Stimulated activated CD8-positive, alpha-beta memory T cell treated with anti-CD3 and anti-CD28 coated beads, Interleukin-12 subunit alpha, Interleukin-12 subunit beta, amount 100 ng/mL, for 1 hour (primary cell): ENCODE measurements around the gene CCDC8.
"Not testable (repeated sequence)": the region's sequence is repeated elsewhere in the genome, so short reads cannot be mapped to it uniquely, and the experiment has no call there.

ENCODE experiments used
- DNase-seq: peaks from one replicate; pipeline ENCODE4 v3.0.0-alpha.2; 2020; ENCODE audit warnings: low read depth

Gene CCDC8

DNA sequence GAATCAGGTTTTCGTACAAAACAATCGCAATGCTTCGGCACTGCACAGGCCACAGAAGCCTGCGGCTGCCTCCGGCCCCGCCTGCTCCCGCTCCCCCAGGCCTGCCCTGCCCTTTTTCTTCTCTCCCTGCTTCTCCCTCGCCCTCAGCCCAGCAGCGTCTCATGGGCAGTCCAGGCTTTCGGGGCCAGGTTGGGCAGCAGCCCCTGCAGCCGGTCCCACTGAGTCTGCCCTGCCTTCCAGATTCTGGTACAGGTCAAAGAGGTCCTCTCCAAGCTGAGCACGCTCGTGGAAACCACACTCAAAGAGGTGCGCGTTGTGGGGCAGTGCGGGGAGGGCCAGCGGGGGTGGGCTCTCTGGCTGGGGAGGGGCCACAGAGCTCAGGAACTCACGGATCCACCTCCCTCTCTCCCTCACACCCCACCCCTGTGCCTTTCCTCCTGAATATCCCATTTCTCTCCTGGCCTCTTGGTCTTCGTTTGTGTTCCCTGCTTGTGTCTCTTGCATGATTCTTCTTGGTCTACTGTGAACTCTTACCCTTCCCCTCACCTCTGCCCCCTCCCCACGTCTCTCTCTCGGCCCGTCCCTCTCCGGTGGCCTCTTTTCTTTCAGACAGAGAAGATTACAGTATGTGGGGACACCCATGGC is 30.1 kb downstream of the CCDC8 start:
- no peak for DNase-seq

GRCh38 chr19:46381756-46382345 is 31.5 kb downstream of the CCDC8 start:
- DNase-seq: no peak

DNA sequence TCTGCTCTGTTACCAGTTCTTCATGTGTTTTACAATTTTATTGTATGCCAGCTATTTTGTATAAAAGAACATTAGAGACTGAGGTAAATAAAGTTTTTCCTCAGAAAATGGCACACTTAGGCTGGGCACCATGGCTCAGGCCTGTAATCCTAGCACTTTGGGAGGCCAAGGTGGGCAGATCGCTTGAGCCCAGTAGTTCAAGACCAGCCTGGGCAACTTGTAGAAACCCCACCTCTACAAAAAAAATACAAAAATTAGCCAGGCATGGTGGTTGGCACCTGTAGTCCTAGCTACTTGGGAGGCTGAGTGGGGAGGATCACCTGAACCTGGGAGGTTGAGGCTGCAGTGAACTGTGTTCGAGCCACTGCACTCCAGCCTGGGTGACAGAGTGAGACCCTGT is 32.0 kb downstream of the CCDC8 start:
- no peak for DNase-seq

DNA sequence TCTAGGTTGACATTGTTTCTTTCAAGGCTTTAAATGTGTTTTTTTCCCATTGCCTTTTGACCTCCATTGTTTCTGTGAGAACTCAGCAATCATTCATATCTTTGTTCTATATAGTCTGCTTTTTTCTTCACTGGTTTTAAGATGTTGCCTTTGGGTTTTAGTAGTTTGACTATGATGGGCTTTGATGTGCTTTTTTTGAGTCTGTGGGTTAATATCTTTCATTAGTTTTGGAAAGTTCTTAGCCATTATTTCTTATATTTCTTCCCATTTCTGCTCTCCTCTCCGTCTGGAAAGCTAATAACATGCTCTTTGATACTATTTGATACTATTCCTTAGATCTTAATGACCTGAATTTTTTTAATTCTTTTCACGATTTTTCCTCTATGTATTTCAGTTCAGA is 32.7 kb downstream of the CCDC8 start:
- DNase-seq: no peak

DNA sequence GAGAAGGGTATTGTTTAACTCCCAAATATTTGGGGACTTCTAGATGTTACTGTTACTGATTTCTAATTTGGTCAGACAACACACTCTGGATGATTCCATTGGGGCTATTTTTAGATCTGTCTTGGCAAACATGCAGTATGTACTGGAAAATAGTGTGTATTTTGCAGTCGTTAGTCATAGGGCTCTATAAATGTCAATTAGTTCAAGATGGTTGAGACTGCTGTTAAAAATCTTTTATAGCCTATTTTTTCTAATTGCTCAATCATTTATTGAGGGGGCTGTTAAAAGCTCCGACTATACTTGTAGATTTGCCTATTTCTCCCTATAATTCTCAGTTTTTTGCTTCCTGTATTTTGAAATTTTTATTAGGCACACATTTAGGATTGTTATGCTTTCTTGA is 35.1 kb downstream of the CCDC8 start:
- DNase-seq: no peak

DNA sequence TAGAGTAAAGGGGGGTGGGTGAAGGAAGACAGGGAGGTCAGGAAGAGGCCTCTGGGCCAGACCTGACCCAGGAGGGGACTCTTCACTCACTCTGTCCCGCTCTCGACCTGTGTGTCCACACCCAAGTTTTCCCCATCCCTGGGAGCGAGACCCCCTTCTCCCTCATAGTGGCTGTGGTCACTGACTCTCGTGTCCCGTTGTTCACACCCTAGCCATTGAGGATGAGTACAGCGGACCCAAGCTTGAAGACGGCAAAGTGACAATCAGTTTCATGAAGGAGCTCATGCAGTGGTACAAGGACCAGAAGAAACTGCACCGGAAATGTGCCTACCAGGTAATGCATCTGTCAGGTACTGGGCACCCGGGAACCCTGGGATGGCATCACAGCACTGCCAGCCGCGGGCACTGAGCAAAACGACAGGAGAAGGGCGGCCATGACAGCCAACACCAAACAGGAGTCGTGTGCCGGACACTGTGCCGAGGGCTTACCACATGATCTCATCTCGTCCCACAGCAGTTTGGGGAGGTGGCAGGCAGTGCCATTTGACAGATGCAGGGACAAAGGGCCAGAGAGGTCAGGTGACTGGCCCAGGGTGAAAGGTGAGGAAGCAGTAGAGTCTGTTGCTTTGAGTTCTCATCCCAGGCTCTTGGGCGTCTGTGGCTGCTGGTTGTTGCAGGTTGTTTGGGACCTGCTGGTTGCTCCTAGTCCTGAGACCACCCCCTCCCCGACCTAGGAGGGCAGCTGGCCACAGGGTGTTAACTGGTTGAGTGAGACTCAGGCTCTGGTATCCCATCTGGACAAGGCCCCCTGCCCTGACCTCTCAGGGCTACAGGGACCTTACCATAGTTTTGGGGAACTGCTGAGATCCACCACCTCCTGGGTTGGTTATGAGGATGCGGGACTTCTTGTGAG is 36.9 kb downstream of the CCDC8 start:
- no peak for DNase-seq

- not testable (repeated sequence) for DNase-seq
Measured at GRCh38 chr19:46375476-46376067, 37.8 kb downstream of the CCDC8 start.

GRCh38 chr19:46374536-46375475 is 38.6 kb downstream of the CCDC8 start:
- DNase-seq: no peak

GRCh38 chr19:46373491-46374359 is 39.6 kb downstream of the CCDC8 start:
- DNase-seq: no peak

- no peak for DNase-seq
Measured at GRCh38 chr19:46372901-46373490, 40.4 kb downstream of the CCDC8 start.

DNA sequence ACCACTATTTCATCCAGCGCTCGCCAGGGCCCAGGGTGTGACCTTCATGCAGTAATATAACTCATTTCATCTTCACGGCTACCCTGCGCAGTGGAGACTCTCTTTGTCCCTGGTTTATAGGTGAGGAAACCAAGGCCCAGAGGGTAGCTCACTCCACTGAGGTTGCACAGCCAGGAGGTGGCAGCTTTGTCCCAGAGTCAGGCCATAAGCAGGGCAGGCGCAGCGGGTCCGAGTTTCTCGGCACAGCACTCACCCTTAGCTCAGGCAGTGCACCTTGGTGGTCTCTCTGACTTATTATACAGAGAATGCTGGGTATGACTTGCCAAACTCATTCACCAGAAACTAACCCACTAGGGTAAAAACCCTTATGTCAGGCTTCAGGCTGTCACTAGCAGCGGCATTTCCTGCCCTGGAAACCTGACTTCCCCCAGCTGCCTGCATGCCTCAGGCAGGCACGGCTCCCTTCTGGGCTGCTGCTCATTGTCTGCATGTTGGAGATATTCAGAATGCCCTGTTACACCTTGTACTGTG is 41.9 kb downstream of the CCDC8 start:
- DNase-seq: no peak

DNA sequence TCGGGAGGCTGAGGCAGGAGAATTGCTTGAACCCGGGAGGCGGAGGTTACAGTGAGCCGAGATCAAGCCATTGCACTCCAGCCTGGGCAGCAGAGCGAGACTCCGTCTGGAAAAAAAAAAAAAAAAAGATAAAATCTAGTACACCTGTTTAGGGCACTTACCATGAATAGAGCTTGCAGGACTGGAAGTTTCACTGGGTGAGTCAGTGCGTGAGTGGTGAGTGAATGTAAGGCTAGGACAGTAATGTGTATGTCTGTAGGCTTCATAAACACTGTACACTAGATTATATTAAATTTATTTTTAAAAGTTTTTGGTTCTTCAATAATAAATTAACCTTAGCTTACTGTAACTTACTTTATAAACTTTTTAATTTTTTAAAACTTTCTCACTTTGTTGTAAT is 43.5 kb downstream of the CCDC8 start:
- no peak for DNase-seq

- no peak for DNase-seq
Measured at GRCh38 chr19:46368116-46368515, 45.2 kb downstream of the CCDC8 start.

GRCh38 chr19:46367426-46367825 is 45.9 kb downstream of the CCDC8 start:
- no peak for DNase-seq

DNA sequence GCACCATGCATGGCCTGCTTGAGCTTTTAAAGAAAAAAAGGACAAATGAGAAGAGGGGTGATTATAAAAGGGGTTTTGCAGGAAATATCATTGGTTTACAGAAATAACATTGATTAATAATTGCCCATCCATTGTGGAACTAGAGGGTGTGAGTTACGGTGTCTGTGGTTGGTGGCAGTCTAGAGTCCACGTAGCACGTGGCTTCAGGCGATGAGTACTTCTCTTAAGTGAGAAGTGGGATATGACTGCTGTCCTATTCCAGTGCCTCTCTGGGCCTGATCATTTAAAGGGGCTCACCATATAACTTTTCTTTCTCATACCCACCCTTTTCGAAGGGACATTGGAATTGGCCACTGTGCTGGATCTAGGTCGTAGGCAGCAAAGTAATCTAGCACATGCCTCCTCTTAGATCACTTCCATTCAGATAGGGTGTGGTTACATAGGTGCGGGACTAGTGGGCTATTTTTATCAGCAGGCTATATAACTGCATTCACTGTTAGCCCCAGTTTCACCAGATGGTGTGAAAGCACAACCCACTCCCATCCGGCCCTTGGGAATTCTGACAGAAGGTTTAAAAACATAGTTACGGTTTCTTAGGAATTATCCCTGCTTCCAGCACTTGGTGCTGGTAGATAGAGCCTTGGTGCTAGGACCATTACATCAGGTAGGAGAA is 46.6 kb downstream of the CCDC8 start:
- DNase-seq: no peak

DNA sequence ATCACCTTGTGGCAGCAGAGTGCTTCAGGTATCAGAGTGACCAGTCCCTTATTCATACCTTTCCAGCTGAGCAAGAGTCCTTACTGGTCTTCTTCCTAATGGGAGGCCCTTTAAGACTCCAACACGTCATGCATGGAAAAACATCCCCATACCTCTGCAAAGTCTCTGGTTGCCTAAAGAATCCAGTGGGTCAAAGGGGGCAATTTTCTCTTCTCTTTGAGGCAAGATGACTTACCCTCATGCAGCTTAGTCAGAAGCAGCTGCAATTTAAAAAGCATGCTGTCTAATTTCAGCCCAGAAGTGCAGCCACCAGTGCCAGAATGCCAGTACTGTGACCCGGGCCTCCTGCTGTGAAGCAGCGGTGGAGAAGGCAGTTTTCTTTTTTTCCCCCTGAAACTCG is 47.8 kb downstream of the CCDC8 start:
- no peak for DNase-seq

DNA sequence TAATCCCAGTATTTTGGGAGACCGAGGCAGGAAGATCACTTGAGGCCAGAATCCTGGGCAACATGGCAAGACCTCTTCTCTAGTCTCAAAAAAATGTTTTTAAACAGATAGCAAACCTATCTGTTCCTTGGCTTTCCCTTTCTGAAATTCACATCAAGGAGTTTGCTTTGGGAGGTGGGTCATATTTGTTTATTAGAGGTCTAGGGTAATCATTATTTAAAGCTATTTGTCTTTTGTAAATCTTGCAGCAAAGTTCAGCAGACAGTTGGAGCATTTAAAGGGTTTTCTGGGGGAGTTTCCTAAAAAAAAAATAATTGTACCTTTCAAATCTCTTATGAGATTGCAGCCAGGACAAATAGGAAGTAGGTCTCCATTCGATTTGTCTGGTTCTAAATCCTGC is 49.0 kb downstream of the CCDC8 start:
- DNase-seq: no peak

DNA sequence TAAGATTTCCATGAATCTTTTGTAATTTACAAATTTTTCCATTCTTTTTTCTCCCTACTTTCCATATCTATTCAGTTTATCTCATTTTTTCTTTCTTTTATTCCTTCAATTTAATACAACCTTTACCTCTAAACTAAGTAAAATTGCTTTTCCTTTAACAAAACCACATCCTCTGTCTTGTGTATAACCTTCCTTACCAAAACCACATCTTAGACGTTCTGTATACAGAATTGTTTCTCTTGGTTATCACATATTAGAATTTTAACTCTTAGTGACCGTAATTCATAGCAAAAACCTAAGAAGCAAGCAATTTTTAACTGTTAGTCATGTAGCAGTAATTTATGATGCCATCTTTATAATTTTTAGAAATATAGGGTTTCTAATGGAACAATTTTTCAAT is 51.4 kb downstream of the CCDC8 start:
- DNase-seq: no peak
